K562 (cell line): ENCODE measurements around the gene TGM3. TPM values are rescaled to one million over a fixed set of nuclear protein-coding genes. Genes with fewer than 3 reads are reported as not detected.

ENCODE experiments used
- ATAC-seq: fragments of 200-7000 bp; cut with Tn5 transposase; 3 replicates; pipeline ENCODE4 v1.9.1; 2020; ENCODE audit warnings: moderate library complexity
- BruUV-seq: library from RNA; stranded (reverse); fragments of 400-500 nt; replicated peaks from 2 replicates; lab custom pipeline; 2021; lab: Mats Ljungman, UMichigan
- CTCF ChIA-PET: fragments of 300-600 bp; formaldehyde crosslinking; extraction: SDS; loops from one replicate; lab custom pipeline; 2021; ENCODE audit warnings: low intra/inter-chr PET ratio; lab: Yijun Ruan, JAX
- POLR2A ChIA-PET: fragments of 300-600, 350-650 bp; sonication (Branson Sonifier 250); formaldehyde crosslinking; extraction: SDS; loops from one replicate; lab custom pipeline; 2021; ENCODE audit warnings: antibody characterized with exemption, inconsistent platforms; lab: Yijun Ruan, JAX
- DNase-seq, 4 experiments: peaks; one replicate each; pipeline versions ENCODE4 v3.0.0 to v3.0.0-alpha.2; 2011 to 2018; ENCODE audit warnings: low spot score in 3 of 4, mixed read lengths in 3 of 4; ENCODE audit errors: extremely low read depth in 1 of 4
- FAIRE-seq: peaks from 2 replicates; lab custom pipeline; 2011; peaks lifted over from hg19 to GRCh38; lab: Jason Lieb, UNC
- H2AFZ ChIP-seq: 2 replicates; pipeline ENCODE4 v1.6.0; 2011; ENCODE audit warnings: low read depth, low read length, control low read depth, inconsistent platforms
- H3K27ac ChIP-seq: fragments of 200-600 bp; 3 replicates; pipeline ENCODE4 v1.8.0; 2011; ENCODE audit warnings: low read depth, mild to moderate bottlenecking, control low read depth, inconsistent platforms, low read length, moderate library complexity, mixed read lengths; ENCODE audit errors: extremely low read depth
- H3K27me3 ChIP-seq, 2 experiments: fragments of 300-600 bp in 1 of 2; 2 replicates in 1 of 2; 3 replicates in 1 of 2; pipeline versions ENCODE4 v1.6.0 to v1.8.0; 2011; ENCODE audit warnings: inconsistent platforms in 2 of 2, low read length in 2 of 2, mild to moderate bottlenecking in 1 of 2, mixed read lengths in 1 of 2, moderate library complexity in 1 of 2; ENCODE audit not compliant: control insufficient read depth in 2 of 2, insufficient read depth in 2 of 2
- H3K36me3 ChIP-seq: fragments of 300-600 bp; 3 replicates; pipeline ENCODE4 v1.8.0; 2011; ENCODE audit warnings: mild to moderate bottlenecking, low read length, inconsistent platforms; ENCODE audit not compliant: control insufficient read depth, insufficient read depth
- H3K4me1 ChIP-seq, 2 experiments: fragments of 200-600 bp in 1 of 2; replicated peaks in 1 of 2; 2 replicates in 1 of 2; 3 replicates in 1 of 2; pipeline versions ENCODE4 v1.5.1 to v1.8.0; 2011; ENCODE audit warnings: inconsistent platforms in 2 of 2, low read length in 2 of 2, mild to moderate bottlenecking in 1 of 2, mixed read lengths in 1 of 2, moderate library complexity in 1 of 2; ENCODE audit not compliant: control insufficient read depth in 2 of 2, insufficient read depth in 2 of 2
- H3K4me2 ChIP-seq: 2 replicates; pipeline ENCODE4 v1.6.1; 2011; ENCODE audit warnings: low read length, control low read depth, inconsistent platforms, mixed read lengths; ENCODE audit not compliant: insufficient read depth
- H3K4me3 ChIP-seq: fragments of 200-600 bp; sonication (generic), shearing (Covaris generic); 2 replicates; pipeline ENCODE4 v1.5.1; 2016; ENCODE audit warnings: control low read depth, inconsistent platforms
- H3K79me2 ChIP-seq: fragments of 200-600 bp; 3 replicates; pipeline ENCODE4 v1.8.0; 2011; ENCODE audit warnings: low read length, inconsistent platforms; ENCODE audit not compliant: control insufficient read depth, insufficient read depth
- H3K9ac ChIP-seq, 2 experiments: 2 replicates each; pipeline versions ENCODE4 v1.6.0 to v1.6.1; 2011; ENCODE audit warnings: low read depth in 2 of 2, low read length in 2 of 2, control low read depth in 1 of 2, inconsistent platforms in 1 of 2, mild to moderate bottlenecking in 1 of 2, mixed read lengths in 1 of 2; ENCODE audit not compliant: insufficient read depth in 1 of 2
- H3K9me1 ChIP-seq: one replicate; pipeline ENCODE4 v1.6.0; 2011; ENCODE audit warnings: inconsistent platforms, mild to moderate bottlenecking, low read length, moderate library complexity; ENCODE audit not compliant: control insufficient read depth, insufficient read depth
- H3K9me3 ChIP-seq: replicated peaks from 2 replicates; pipeline ENCODE4 v1.5.1; 2011; ENCODE audit warnings: low read depth, low read length, inconsistent platforms; ENCODE audit not compliant: control insufficient read depth, insufficient read depth
- H4K20me1 ChIP-seq: replicated peaks from 2 replicates; pipeline ENCODE4 v1.6.1; 2011; ENCODE audit warnings: low read length, inconsistent platforms, mixed read lengths; ENCODE audit not compliant: control insufficient read depth, insufficient read depth
- DACH1 ChIP-seq: fragments of 450-650 bp; IDR thresholded peaks from 2 replicates; pipeline ENCODE4 v1.6.1; 2018; ENCODE audit not compliant: partially characterized antibody
- DPF2 ChIP-seq: fragments of 450-650 bp; IDR thresholded peaks from 2 replicates; pipeline ENCODE4 v1.6.1; 2016
- ELF4 ChIP-seq: fragments of 450-650 bp; formaldehyde crosslinking; IDR thresholded peaks from 2 replicates; pipeline ENCODE4 v1.4.0; 2022; ENCODE audit warnings: missing genetic modification characterization
- GABPB1 ChIP-seq: sonication (generic); formaldehyde crosslinking; IDR thresholded peaks from 2 replicates; pipeline ENCODE4 v1.8.0; 2022; ENCODE audit warnings: mild to moderate bottlenecking, missing genetic modification reagents
- HLTF ChIP-seq: fragments of 450-650 bp; IDR thresholded peaks from 2 replicates; pipeline ENCODE4 v1.6.1; 2016
- MEF2A ChIP-seq: IDR thresholded peaks from 2 replicates; pipeline ENCODE4 v1.6.1; 2011; ENCODE audit warnings: low read depth, mild to moderate bottlenecking, low read length, moderate library complexity; ENCODE audit not compliant: control insufficient read depth
- NFRKB ChIP-seq: fragments of 450-650 bp; IDR thresholded peaks from 2 replicates; pipeline ENCODE4 v1.6.1; 2016; ENCODE audit warnings: low read depth
- POLR2B ChIP-seq: fragments of 450-650 bp; IDR thresholded peaks from 2 replicates; pipeline ENCODE4 v1.6.1; 2018; ENCODE audit warnings: low read depth; ENCODE audit not compliant: partially characterized antibody
- RBFOX2 ChIP-seq: fragments of 200-400 bp; formaldehyde crosslinking; IDR thresholded peaks from 2 replicates; pipeline ENCODE4 v1.6.1; 2017; ENCODE audit warnings: low read depth, mild to moderate bottlenecking, low read length, moderate library complexity
- SMARCA4 ChIP-seq: fragments of 450-650 bp; IDR thresholded peaks from 2 replicates; pipeline ENCODE4 v1.6.1; 2016
- TBP ChIP-seq: optimal IDR thresholded peaks from 2 replicates; pipeline ENCODE3; 2011; ENCODE audit warnings: low read depth, low read length, improper control_type of control experiment
- TRIM24 ChIP-seq, 2 experiments: fragments of 450-650 bp; IDR thresholded peaks; 2 replicates each; pipeline ENCODE4 v1.6.1; 2016
- ZNF124 ChIP-seq: sonication (generic); formaldehyde crosslinking; IDR thresholded peaks from 2 replicates; pipeline ENCODE4 v1.8.1; 2022; ENCODE audit warnings: missing genetic modification reagents
- ZNF263 ChIP-seq: sonication (generic); formaldehyde crosslinking; IDR thresholded peaks from 2 replicates; pipeline ENCODE4 v1.8.0; 2022; ENCODE audit warnings: mild to moderate bottlenecking, missing genetic modification reagents, borderline replicate concordance
- ZNF655 ChIP-seq: fragments of 250-450 bp; sonication (Bioruptor Pico); IDR thresholded peaks from 2 replicates; pipeline ENCODE4 v1.5.0; 2021
- ZNF785 ChIP-seq: fragments of 250-450 bp; sonication (Bioruptor Pico); IDR thresholded peaks from 2 replicates; pipeline ENCODE4 v1.4.0; 2020; ENCODE audit warnings: mild to moderate bottlenecking
- ZSCAN29 ChIP-seq: fragments of 450-650 bp; IDR thresholded peaks from 2 replicates; pipeline ENCODE4 v1.6.1; 2017
- WGBS: fragments of 100-300 bp; shearing (Covaris generic); methylation state at CpG from one replicate; pipeline ENCODE4 v1.1.6; 2016; ENCODE audit warnings: low coverage, mixed read lengths; ENCODE audit not compliant: insufficient coverage; ENCODE audit errors: missing lambda C conversion rate; 5-methylcytosine and 5-hydroxymethylcytosine counted together
- in situ Hi-C: fragments of 300-500 bp; cut with MboI; formaldehyde crosslinking; loops from 4 replicates; pipeline ENCODE4 v1.15.0; 2018; ENCODE audit warnings: inconsistent platforms, mixed read lengths
- intact Hi-C: fragments of 100-400 bp; cut with micrococcal nuclease; formaldehyde crosslinking; loops from 2 replicates; pipeline ENCODE4 v1.14.2; 2022
- polyA plus RNA-seq, 8 experiments: library from polyadenylated mRNA; depleted of rRNA in 4 of 8; stranded (reverse) in 5 of 8; unstranded in 3 of 8; fragments of >200 nt; fragmentation: Nextera tagmentation in 2 of 8; fragmentation: Illumina TruSeq in 1 of 8; extraction: Ambion mirVana in 2 of 8; extraction: Trizol in 1 of 8; gene quantifications; 2 replicates each; pipeline versions ENCODE4 v1.2.1 to v1.2.3, GENCODE V29; 2011 to 2014; ENCODE audit warnings: inconsistent platforms in 1 of 8, missing spikeins in 1 of 8
- total RNA-seq, 7 experiments: library from RNA; depleted of rRNA in 6 of 7; stranded (reverse); fragments of >200 nt in 6 of 7; fragmentation: Illumina TruSeq in 2 of 7; extraction: Trizol in 2 of 7; gene quantifications; 2 replicates each; pipeline versions ENCODE4 v1.2.1 to v1.2.3, GENCODE V29; 2011 to 2021; ENCODE audit warnings: low replicate concordance in 1 of 7
- TF ChIP-seq, protein P1 (sequence below): sonication (generic); formaldehyde crosslinking; IDR thresholded peaks from 2 replicates; pipeline ENCODE4 v1.8.0; 2022; ENCODE audit warnings: mild to moderate bottlenecking, missing genetic modification reagents, borderline replicate concordance
- TF ChIP-seq, protein P2 (sequence below), 2 experiments: fragments of 200-800 bp in 1 of 2; sonication (Bioruptor generic) in 1 of 2; sonication (generic) in 1 of 2; formaldehyde crosslinking in 1 of 2; IDR thresholded peaks in 1 of 2; conservative IDR thresholded peaks in 1 of 2; 2 replicates each; pipeline versions ENCODE4 v1.5.0 to v1.6.1; 2016 to 2020; ENCODE audit warnings: missing compliant biosample characterization in 1 of 2, missing genetic modification characterization in 1 of 2, missing genetic modification reagents in 1 of 2
- TF ChIP-seq, protein P3 (sequence below): fragments of 450-650 bp; conservative IDR thresholded peaks from 2 replicates; pipeline ENCODE4 v1.6.1; 2016; ENCODE audit warnings: missing genetic modification characterization, low read depth, mild to moderate bottlenecking, missing compliant biosample characterization, moderate library complexity

Gene TGM3
- total and polyA plus RNA-seq, 9 of the 15 experiments (the other 6 are each of a cell fraction or from before 2014, with no cell fraction given): not detected

GRCh38 chr20:2254333-2254732 is 41.5 kb upstream of the TGM3 start:
- FAIRE-seq (no peak), DNase-seq (no peak), ATAC-seq (no peak)
- Histone ChIP-seq H3K9me3 (no peaks in the 10 kb centered on the region), H3K27me3 (peaks cover 3 to 8% of the 10 kb centered on the region in 2 experiments; a peak in 3 of 5 replicates), H3K4me3 (no peak overlapping the region), H3K9me1 (no peaks in the 10 kb centered on the region), H3K4me1 (no peaks in the 10 kb centered on the region; a peak in 1 of 5 replicates), H3K79me2 (no peaks in the 10 kb centered on the region), H4K20me1 (no peaks in the 10 kb centered on the region), H3K9ac (no peak overlapping the region), H3K4me2 (no peak overlapping the region), H3K27ac (no peak overlapping the region), H2AFZ (no peak overlapping the region), H3K36me3 (no peaks in the 10 kb centered on the region)
- TF ChIP-seq ZNF655 (CRISPR knock-in tag): no peak
- no peak for TF ChIP-seq ZNF785 (CRISPR knock-in tag)
- TF ChIP-seq MEF2A: no peak
- TF ChIP-seq TRIM24 (IDR thresholded peaks at IDR 0.05): no peak
- TF ChIP-seq RBFOX2: no peak
- no peak for TF ChIP-seq POLR2B
- no peak for TF ChIP-seq GABPB1 (CRISPR knock-in tag)
- no peak for TF ChIP-seq ELF4
- no peak for TF ChIP-seq ZSCAN29
- TF ChIP-seq, protein P1, sequence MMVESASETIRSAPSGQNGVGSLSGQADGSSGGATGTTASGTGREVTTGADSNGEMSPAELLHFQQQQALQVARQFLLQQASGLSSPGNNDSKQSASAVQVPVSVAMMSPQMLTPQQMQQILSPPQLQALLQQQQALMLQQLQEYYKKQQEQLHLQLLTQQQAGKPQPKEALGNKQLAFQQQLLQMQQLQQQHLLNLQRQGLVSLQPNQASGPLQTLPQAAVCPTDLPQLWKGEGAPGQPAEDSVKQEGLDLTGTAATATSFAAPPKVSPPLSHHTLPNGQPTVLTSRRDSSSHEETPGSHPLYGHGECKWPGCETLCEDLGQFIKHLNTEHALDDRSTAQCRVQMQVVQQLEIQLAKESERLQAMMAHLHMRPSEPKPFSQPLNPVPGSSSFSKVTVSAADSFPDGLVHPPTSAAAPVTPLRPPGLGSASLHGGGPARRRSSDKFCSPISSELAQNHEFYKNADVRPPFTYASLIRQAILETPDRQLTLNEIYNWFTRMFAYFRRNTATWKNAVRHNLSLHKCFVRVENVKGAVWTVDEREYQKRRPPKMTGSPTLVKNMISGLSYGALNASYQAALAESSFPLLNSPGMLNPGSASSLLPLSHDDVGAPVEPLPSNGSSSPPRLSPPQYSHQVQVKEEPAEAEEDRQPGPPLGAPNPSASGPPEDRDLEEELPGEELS: no peak
- no peak for TF ChIP-seq ZNF263 (CRISPR knock-in tag)
- TF ChIP-seq DPF2: no peak
- TF ChIP-seq, protein P2, sequence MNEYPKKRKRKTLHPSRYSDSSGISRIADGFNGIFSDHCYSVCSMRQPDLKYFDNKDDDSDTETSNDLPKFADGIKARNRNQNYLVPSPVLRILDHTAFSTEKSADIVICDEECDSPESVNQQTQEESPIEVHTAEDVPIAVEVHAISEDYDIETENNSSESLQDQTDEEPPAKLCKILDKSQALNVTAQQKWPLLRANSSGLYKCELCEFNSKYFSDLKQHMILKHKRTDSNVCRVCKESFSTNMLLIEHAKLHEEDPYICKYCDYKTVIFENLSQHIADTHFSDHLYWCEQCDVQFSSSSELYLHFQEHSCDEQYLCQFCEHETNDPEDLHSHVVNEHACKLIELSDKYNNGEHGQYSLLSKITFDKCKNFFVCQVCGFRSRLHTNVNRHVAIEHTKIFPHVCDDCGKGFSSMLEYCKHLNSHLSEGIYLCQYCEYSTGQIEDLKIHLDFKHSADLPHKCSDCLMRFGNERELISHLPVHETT (CRISPR knock-in tag; conservative IDR thresholded peaks at IDR 0.05 in 1 of 2, IDR thresholded peaks at IDR 0.05 in 1 of 2): no peak
- no peak for TF ChIP-seq SMARCA4
- TF ChIP-seq DACH1: no peak
- no peak for TF ChIP-seq HLTF
- TF ChIP-seq TBP: no peak
- TF ChIP-seq NFRKB: no peak
- no peak for TF ChIP-seq ZNF124 (CRISPR knock-in tag)
- TF ChIP-seq, protein P3, sequence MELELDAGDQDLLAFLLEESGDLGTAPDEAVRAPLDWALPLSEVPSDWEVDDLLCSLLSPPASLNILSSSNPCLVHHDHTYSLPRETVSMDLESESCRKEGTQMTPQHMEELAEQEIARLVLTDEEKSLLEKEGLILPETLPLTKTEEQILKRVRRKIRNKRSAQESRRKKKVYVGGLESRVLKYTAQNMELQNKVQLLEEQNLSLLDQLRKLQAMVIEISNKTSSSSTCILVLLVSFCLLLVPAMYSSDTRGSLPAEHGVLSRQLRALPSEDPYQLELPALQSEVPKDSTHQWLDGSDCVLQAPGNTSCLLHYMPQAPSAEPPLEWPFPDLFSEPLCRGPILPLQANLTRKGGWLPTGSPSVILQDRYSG (tag): no peak
- POLR2A ChIA-PET: interaction anchor here (0.8 kb wide), 1 partner anchor 32 kb away, joined by 4 read pairs; no protein-coding TSS in a partner anchor
- intact Hi-C loops: no loop called here
- WGBS: 0% methylated on average over 1 of the region's 1 CpG
- in situ Hi-C loops: no loop called here
- CTCF ChIA-PET: no interaction called here
- BruUV-seq: no TSS peak
